SK-N-SH (cell line): ENCODE measurements around the gene KRT35.

Experiments
- CTCF ChIP-seq: fragments of 200-600 bp; sonication (generic); IDR thresholded peaks from 2 replicates; pipeline ENCODE4 v1.6.1; 2017; ENCODE audit warnings: antibody characterized with exemption, mild to moderate bottlenecking, moderate library complexity
- EZH2phosphoT487 ChIP-seq: fragments of 200-600 bp; sonication (generic); IDR thresholded peaks from 2 replicates; pipeline ENCODE4 v1.6.1; 2017; ENCODE audit warnings: low read depth, mixed run types, mild to moderate bottlenecking, antibody characterized with exemption, moderate library complexity, borderline replicate concordance
- PBX3 ChIP-seq: IDR thresholded peaks from 2 replicates; pipeline ENCODE4; 2012
- RCOR1 ChIP-seq: fragments of 150-350 bp; IDR thresholded peaks from 2 replicates; pipeline ENCODE4 v1.6.1; 2017; ENCODE audit warnings: antibody characterized with exemption, low read length
- REST ChIP-seq: IDR thresholded peaks from 2 replicates; pipeline ENCODE4 v1.6.1; 2012; ENCODE audit warnings: mild to moderate bottlenecking, low read depth, low read length, moderate library complexity

- no peak for TF ChIP-seq REST
- TF ChIP-seq CTCF, result no peak
- TF ChIP-seq EZH2phosphoT487, result no peak
- TF ChIP-seq PBX3, result no peak
- no peak for TF ChIP-seq RCOR1
These were observed 27.9 kb downstream of the KRT35 start for GRCh38 chr17:41453066-41453465.
